ENCODE data around the gene ASB6. TPM values are rescaled to one million over a fixed set of nuclear protein-coding genes. Genes with fewer than 3 reads are reported as not detected.

Gene ASB6
- total RNA-seq, 4 donors from 2014 or later, result 21.8 to 54.2 (median 29.6) TPM

DNA sequence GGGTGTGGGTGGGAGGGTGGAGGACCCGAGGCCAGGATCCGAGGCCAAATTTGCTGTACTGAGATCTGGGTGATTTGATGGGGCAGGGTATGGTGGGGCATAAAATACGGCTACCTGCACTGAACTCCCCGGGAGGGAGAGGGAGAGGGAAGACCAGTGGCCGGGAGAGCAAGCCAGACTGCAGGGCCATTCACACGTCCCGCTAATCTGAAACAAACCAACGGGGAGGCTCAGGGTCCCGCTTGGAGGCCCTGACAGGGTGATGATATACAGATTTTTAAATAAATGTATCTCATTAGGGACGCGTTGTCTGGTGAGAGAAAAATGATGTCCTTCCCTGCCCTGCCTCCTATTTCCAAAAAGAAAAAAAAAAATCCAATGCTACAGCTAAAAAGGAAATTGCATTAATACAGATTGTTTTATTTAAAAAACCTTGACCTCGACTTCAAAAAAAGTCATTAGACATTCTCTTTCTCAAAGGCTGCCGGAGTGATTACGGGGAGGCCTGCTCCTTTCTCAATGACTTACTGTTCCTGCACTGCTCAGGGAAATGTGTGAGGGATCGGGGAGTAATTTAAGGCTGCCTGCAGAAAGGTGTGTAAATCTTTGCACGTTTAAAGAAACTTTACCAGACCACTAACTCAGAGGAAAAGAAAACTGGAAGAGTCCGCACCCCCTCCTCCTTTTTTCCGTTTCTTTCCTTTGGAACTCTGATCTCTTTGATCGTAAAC is 12.0 kb upstream of the ASB6 start:
- TF ChIP-seq, protein P1, sequence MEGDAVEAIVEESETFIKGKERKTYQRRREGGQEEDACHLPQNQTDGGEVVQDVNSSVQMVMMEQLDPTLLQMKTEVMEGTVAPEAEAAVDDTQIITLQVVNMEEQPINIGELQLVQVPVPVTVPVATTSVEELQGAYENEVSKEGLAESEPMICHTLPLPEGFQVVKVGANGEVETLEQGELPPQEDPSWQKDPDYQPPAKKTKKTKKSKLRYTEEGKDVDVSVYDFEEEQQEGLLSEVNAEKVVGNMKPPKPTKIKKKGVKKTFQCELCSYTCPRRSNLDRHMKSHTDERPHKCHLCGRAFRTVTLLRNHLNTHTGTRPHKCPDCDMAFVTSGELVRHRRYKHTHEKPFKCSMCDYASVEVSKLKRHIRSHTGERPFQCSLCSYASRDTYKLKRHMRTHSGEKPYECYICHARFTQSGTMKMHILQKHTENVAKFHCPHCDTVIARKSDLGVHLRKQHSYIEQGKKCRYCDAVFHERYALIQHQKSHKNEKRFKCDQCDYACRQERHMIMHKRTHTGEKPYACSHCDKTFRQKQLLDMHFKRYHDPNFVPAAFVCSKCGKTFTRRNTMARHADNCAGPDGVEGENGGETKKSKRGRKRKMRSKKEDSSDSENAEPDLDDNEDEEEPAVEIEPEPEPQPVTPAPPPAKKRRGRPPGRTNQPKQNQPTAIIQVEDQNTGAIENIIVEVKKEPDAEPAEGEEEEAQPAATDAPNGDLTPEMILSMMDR (IDR thresholded peaks at IDR 0.05), result no peak
- TF ChIP-seq POLR2A (IDR thresholded peaks at IDR 0.05) (no peak), EP300 (IDR thresholded peaks at IDR 0.05; ENCODE audit: low read depth) (no peak), POLR2AphosphoS5 (IDR thresholded peaks at IDR 0.05) (no peak)
- Histone ChIP-seq H3K27ac (no peak overlapping the region), H3K27me3 (peaks cover 4% of the 10 kb centered on the region), H3K36me3 (no peaks in the 10 kb centered on the region), H3K4me1 (peaks cover 0 to 6% (median 0%) of the 10 kb centered on the region in 4 donors), H3K9me3 (no peaks in the 10 kb centered on the region), H3K4me3 (no peak overlapping the region)
- DNase-seq, result no peak
- intact Hi-C loops (cut with DNase I; ENCODE audit: low total_unique reads) (no loop called here), in situ Hi-C loops (cut with MboI; ENCODE audit: low pct_ligation_motif_present in 1 of 4, low pct_unique_long_range_greater_than_20kb in 1 of 4, low sequenced_read_pairs in 3 of 4) (loop anchor here in 1 of 4 donors (10.0 kb wide), 1 partner anchor 131 kb away; no protein-coding TSS in a partner anchor)
- WGBS, 2 donors (ENCODE audit: low coverage in 1 of 2), result 47 to 56% methylated on average over 13 to 19 of the region's 19 CpGs

DNA sequence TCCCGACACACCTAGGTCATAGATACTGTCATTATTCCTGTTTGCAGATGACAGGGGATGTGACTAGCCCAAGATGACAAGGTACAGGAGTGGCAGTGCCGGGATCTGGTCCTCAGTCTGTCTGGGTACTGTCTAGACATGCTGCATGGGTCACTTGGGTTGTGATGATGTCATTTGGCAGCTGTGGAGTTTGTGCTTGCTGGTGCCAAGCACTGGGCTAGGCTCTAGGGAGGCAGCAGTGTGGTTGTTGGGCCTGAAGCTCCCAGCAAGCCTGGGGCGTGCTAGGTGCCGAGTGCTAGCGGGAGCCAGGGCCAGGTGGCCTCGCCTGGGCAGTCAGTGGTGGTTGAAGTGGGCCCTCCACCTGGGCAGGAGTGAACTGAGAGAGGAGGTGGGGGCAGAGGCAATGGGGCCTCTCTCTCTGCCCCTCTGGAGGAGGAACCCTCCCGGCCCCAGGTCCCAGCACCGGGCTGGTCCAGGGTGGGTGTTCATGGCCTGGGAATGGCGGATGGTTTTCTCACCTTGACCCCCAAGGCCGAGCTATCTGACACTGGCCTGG is 8.8 kb upstream of the ASB6 start:
- in situ Hi-C loops (cut with MboI; ENCODE audit: low pct_ligation_motif_present in 1 of 4, low pct_unique_long_range_greater_than_20kb in 1 of 4, low sequenced_read_pairs in 3 of 4), result loop anchor here in 1 of 4 donors (10.0 kb wide), 1 partner anchor 134 kb away; no protein-coding TSS in a partner anchor
- TF ChIP-seq, protein P1 (IDR thresholded peaks at IDR 0.05), result no peak
- TF ChIP-seq POLR2AphosphoS5 (IDR thresholded peaks at IDR 0.05) (no peak), POLR2A (IDR thresholded peaks at IDR 0.05) (no peak), EP300 (IDR thresholded peaks at IDR 0.05; ENCODE audit: low read depth) (no peak)
- Histone ChIP-seq H3K9me3 (no peaks in the 10 kb centered on the region), H3K4me1 (peaks cover 0 to 6% (median 0%) of the 10 kb centered on the region in 4 donors), H3K27me3 (peaks cover under 1% of the 10 kb centered on the region), H3K36me3 (no peaks in the 10 kb centered on the region), H3K4me3 (no peak overlapping the region), H3K27ac (no peak overlapping the region)
- no peak for DNase-seq
- intact Hi-C loops (cut with DNase I; ENCODE audit: low total_unique reads), result no loop called here
- 88% methylated on average over 10 of the region's 10 CpGs; no CpG with 5 or more reads in 1 of the 2 donors for WGBS, 2 donors (ENCODE audit: low coverage in 1 of 2)

DNA sequence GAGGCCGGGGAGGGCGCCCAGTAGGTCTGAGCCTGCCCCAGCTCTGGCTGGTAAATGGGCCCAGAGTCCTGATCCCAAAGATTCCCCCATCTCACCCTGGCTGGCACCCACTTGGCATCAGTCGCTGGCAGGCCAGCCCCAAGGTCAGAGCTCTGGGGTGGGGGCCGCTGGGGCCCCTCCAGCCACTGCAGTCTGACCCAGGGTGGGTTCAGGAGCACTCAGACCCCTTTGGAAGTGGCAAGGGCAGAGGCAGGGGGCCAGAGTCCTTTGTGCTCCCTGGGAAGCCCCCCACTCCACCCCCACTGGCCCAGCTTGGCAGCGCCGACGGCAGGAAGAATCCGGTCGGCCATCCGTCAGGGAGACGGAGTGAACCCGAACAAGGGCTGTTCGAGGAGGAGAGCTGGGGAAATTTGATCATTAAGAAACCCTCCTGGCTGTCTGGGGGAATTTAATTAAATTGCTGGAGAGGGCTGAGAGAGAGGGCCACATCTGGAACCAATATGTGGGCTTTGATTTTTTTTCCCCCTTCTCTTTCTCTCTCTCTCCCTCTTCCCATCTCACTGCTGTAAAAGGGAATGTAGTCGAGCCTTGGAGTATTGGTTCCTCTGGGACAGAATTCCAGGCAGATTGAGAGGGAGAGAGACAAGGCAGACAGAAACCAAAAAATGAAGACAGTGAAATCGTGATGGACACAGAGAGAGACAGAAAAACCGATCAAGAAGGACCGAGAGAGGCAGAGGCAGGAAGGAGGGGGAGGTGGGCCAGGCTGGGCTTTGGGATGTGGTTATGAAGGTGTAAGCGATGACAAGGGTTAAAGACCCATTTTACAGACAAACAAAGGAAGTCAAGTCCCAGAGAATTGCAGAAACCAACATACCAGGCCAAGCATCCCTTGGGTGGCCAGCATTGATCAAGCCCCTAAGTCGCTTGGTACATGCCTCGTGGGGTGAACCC is 8.1 kb upstream of the ASB6 start:
- Histone ChIP-seq H3K4me1 (peaks cover 0 to 6% (median 0%) of the 10 kb centered on the region in 4 donors), H3K36me3 (no peaks in the 10 kb centered on the region), H3K9me3 (no peaks in the 10 kb centered on the region), H3K27me3 (no peaks in the 10 kb centered on the region), H3K4me3 (no peak overlapping the region), H3K27ac (no peak overlapping the region)
- no peak for DNase-seq
- TF ChIP-seq, protein P1 (IDR thresholded peaks at IDR 0.05), result no peak
- no peak for TF ChIP-seq EP300 (IDR thresholded peaks at IDR 0.05; ENCODE audit: low read depth)
- TF ChIP-seq POLR2A (IDR thresholded peaks at IDR 0.05), result no peak
- no peak for TF ChIP-seq POLR2AphosphoS5 (IDR thresholded peaks at IDR 0.05)
- in situ Hi-C loops (cut with MboI; ENCODE audit: low pct_ligation_motif_present in 1 of 4, low pct_unique_long_range_greater_than_20kb in 1 of 4, low sequenced_read_pairs in 3 of 4), result loop anchor here (5.0 to 10.0 kb wide), 2 partner anchors 132 to 135 kb away; no protein-coding TSS in a partner anchor
- intact Hi-C loops (cut with DNase I; ENCODE audit: low total_unique reads), result loop anchor here (10.0 kb wide), 1 partner anchor 145 kb away; no protein-coding TSS in a partner anchor
- WGBS, 2 donors (ENCODE audit: low coverage in 1 of 2), result 60 to 82% methylated on average over 5 to 19 of the region's 20 CpGs

All from transverse colon (tissue), 4 donors.